ENCODE results near the gene CTSS. TPM values are rescaled to one million over a fixed set of nuclear protein-coding genes. Genes with fewer than 3 reads are reported as not detected.
"Not testable (repeated sequence)": the region's sequence is repeated elsewhere in the genome, so short reads cannot be mapped to it uniquely, and the experiment has no call there.

The CTSS gene
- total RNA-seq, 1 donor from 2014 or later = 0.81 TPM

- no peak overlapping the region for H3K27ac Mint-ChIP-seq (ENCODE audit: unreplicated experiment)
- H3K4me3 Mint-ChIP-seq (ENCODE audit: unreplicated experiment) = no peak overlapping the region
- TF ChIP-seq CTCF (IDR thresholded peaks at IDR 0.05; ENCODE audit: partially characterized antibody, unreplicated experiment) = no peak
- no peaks in the 10 kb centered on the region for H3K9me3 Mint-ChIP-seq (ENCODE audit: unreplicated experiment)
- peaks cover 10% of the 10 kb centered on the region for H3K4me1 Mint-ChIP-seq (ENCODE audit: low read depth, unreplicated experiment)
- H3K36me3 Mint-ChIP-seq (ENCODE audit: unreplicated experiment) = no peaks in the 10 kb centered on the region
- DNase-seq = no peak
- H3K27me3 Mint-ChIP-seq (ENCODE audit: unreplicated experiment) = no peaks in the 10 kb centered on the region
Measured at GRCh38 chr1:150799089-150799488, 33.5 kb upstream of the CTSS start.

GRCh38 chr1:150798525-150798924, 32.9 kb upstream of the CTSS start:
- no peak for TF ChIP-seq CTCF (IDR thresholded peaks at IDR 0.05; ENCODE audit: partially characterized antibody, unreplicated experiment)
- Mint-ChIP-seq H3K9me3 (ENCODE audit: unreplicated experiment) (no peaks in the 10 kb centered on the region), H3K27ac (ENCODE audit: unreplicated experiment) (peak overlapping the region; percentile 76), H3K4me1 (ENCODE audit: low read depth, unreplicated experiment) (peaks cover 10% of the 10 kb centered on the region), H3K27me3 (ENCODE audit: unreplicated experiment) (no peaks in the 10 kb centered on the region), H3K36me3 (ENCODE audit: unreplicated experiment) (no peaks in the 10 kb centered on the region), H3K4me3 (ENCODE audit: unreplicated experiment) (no peak overlapping the region)
- no peak for DNase-seq

- Mint-ChIP-seq H3K27me3 (ENCODE audit: unreplicated experiment) (no peaks in the 10 kb centered on the region), H3K36me3 (ENCODE audit: unreplicated experiment) (no peaks in the 10 kb centered on the region), H3K4me1 (ENCODE audit: low read depth, unreplicated experiment) (peaks cover 10% of the 10 kb centered on the region), H3K27ac (ENCODE audit: unreplicated experiment) (no peak overlapping the region), H3K9me3 (ENCODE audit: unreplicated experiment) (no peaks in the 10 kb centered on the region), H3K4me3 (ENCODE audit: unreplicated experiment) (no peak overlapping the region)
- no peak for TF ChIP-seq CTCF (IDR thresholded peaks at IDR 0.05; ENCODE audit: partially characterized antibody, unreplicated experiment)
- DNase-seq = no peak
Measured at GRCh38 chr1:150796374-150796773, 30.8 kb upstream of the CTSS start.

- H3K4me3 Mint-ChIP-seq (ENCODE audit: unreplicated experiment); H3K36me3 Mint-ChIP-seq (ENCODE audit: unreplicated experiment); H3K27me3 Mint-ChIP-seq (ENCODE audit: unreplicated experiment); H3K4me1 Mint-ChIP-seq (ENCODE audit: low read depth, unreplicated experiment); H3K27ac Mint-ChIP-seq (ENCODE audit: unreplicated experiment); H3K9me3 Mint-ChIP-seq (ENCODE audit: unreplicated experiment); DNase-seq: not testable (repeated sequence)
Measured at GRCh38 chr1:150793778-150794177, 28.2 kb upstream of the CTSS start.

GRCh38 chr1:150793221-150793620, 27.6 kb upstream of the CTSS start:
- Mint-ChIP-seq H3K36me3 (ENCODE audit: unreplicated experiment) (no peaks in the 10 kb centered on the region), H3K27ac (ENCODE audit: unreplicated experiment) (no peak overlapping the region), H3K27me3 (ENCODE audit: unreplicated experiment) (peaks cover 2% of the 10 kb centered on the region), H3K4me3 (ENCODE audit: unreplicated experiment) (no peak overlapping the region), H3K9me3 (ENCODE audit: unreplicated experiment) (no peaks in the 10 kb centered on the region), H3K4me1 (ENCODE audit: low read depth, unreplicated experiment) (peaks cover 2% of the 10 kb centered on the region)
- DNase-seq = no peak
- TF ChIP-seq CTCF (IDR thresholded peaks at IDR 0.05; ENCODE audit: partially characterized antibody, unreplicated experiment) = no peak

- no peaks in the 10 kb centered on the region for H3K36me3 Mint-ChIP-seq (ENCODE audit: unreplicated experiment)
- no peak overlapping the region for H3K27ac Mint-ChIP-seq (ENCODE audit: unreplicated experiment)
- H3K4me1 Mint-ChIP-seq (ENCODE audit: low read depth, unreplicated experiment) = no peaks in the 10 kb centered on the region
Measured at GRCh38 chr1:150791585-150791984, 26.0 kb upstream of the CTSS start.

More at GRCh38 chr1:150791585-150791984, 26.0 kb upstream of the CTSS start:
- Mint-ChIP-seq H3K4me3 (ENCODE audit: unreplicated experiment) (no peak overlapping the region), H3K9me3 (ENCODE audit: unreplicated experiment) (peaks cover 2% of the 10 kb centered on the region), H3K27me3 (ENCODE audit: unreplicated experiment) (peaks cover 2% of the 10 kb centered on the region)
- DNase-seq = no peak
- TF ChIP-seq CTCF (IDR thresholded peaks at IDR 0.05; ENCODE audit: partially characterized antibody, unreplicated experiment) = no peak

All from glutamatergic neuron (in vitro differentiated cells).